C4-2B (cell line): ENCODE measurements around the gene SLC18A3.

Experiments
- H3K27ac ChIP-seq: fragments of 450-650 bp; 2 replicates; pipeline ENCODE4 v1.5.1; 2017
- ZFX ChIP-seq: fragments of 450-650 bp; IDR thresholded peaks from 2 replicates; pipeline ENCODE4 v1.6.1; 2017
- TF ChIP-seq, protein P1 (sequence below): fragments of 450-650 bp; conservative IDR thresholded peaks from 2 replicates; pipeline ENCODE4 v1.5.1; 2017; ENCODE audit warnings: mild to moderate bottlenecking

Gene SLC18A3

DNA sequence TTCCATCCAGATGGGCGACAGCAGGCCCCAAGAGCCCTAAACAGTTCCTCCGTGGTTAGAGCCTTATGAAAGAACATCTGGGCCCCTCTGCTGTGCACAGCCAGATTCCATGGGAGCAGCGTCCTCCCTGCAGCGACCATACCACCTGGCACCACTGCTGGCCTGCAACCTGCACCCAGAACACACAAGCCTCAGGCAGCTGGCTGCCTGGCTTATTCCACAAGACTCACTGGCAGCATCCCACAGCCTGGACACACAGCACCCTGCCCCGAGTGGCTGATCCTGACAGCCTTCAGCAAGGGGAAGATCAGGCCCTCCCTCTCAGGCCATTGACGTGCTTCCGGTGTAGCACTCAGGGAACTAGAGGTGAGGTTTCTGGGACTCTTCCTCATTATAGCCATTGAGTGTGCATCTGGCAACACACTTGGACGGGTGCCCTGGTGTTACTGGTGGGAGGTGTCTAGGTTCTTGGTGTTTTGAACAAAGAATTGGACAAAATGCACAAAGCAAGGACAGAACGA lies 37.5 kb upstream of the SLC18A3 start:
- TF ChIP-seq, protein P1, sequence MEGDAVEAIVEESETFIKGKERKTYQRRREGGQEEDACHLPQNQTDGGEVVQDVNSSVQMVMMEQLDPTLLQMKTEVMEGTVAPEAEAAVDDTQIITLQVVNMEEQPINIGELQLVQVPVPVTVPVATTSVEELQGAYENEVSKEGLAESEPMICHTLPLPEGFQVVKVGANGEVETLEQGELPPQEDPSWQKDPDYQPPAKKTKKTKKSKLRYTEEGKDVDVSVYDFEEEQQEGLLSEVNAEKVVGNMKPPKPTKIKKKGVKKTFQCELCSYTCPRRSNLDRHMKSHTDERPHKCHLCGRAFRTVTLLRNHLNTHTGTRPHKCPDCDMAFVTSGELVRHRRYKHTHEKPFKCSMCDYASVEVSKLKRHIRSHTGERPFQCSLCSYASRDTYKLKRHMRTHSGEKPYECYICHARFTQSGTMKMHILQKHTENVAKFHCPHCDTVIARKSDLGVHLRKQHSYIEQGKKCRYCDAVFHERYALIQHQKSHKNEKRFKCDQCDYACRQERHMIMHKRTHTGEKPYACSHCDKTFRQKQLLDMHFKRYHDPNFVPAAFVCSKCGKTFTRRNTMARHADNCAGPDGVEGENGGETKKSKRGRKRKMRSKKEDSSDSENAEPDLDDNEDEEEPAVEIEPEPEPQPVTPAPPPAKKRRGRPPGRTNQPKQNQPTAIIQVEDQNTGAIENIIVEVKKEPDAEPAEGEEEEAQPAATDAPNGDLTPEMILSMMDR, result no peak
- no peak for TF ChIP-seq ZFX
- H3K27ac ChIP-seq, result no peak overlapping the region

DNA sequence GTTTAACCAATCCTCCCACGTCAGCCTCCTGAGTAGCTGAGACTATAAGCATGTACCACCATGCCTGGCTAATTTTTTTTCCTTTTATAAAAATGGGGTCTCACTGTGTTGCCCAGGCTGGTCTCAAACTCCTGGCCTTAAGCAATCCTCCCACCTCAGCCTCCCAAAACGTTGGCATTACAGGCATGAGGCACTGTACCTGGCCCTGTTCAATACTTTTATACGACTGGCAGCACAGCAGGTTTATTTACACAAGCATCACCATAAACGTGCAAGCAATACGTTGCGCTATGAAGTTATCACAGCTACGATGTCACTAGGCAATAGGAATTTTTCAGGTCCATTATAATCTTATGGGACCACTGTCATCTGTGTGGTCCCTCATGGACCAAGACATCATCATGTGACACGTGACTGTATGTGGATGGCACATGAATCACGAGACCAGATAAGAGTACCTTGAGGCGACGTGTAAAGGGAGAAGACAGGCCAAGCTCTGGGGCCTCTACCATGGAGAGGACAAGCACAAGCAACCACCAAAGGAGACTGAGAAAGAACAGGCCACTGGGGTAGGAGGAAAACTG lies 34.5 kb upstream of the SLC18A3 start:
- TF ChIP-seq, protein P1, result no peak
- TF ChIP-seq ZFX, result no peak
- H3K27ac ChIP-seq, result no peak overlapping the region

DNA sequence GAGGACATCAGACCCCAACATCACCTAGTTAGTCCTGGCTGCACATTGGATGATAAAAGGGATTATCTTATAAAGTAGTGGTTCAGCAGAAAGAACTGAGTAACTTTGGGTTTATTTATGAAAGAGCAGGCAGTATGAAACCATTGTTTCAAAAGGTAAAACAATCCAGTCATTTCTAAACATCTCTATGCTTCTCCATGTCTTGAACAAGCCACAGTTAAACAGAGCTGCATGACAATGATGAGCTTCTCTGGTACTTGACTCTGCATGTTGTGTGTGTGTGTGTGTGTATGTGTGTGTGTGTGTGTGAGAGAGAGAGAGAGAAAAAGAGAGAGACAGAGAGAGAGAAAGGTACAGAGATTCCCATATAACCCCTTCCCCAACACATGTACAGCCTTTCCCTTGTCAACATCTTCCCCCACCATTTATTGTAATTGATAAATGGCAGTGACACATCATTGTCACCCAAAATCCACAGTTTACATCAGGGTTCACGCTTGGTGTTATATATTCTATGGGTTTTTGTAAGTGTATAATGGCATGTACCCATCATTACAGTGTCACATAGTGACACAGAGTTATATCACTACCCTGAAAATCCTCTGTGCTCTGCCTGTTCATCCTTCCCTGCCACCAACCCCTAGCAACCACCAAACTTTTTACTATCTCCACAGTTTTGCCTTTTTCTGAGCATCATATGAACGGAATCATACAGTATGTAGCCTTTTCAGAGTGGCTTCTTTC lies 32.8 kb upstream of the SLC18A3 start:
- H3K27ac ChIP-seq, result no peak overlapping the region
- no peak for TF ChIP-seq ZFX

DNA sequence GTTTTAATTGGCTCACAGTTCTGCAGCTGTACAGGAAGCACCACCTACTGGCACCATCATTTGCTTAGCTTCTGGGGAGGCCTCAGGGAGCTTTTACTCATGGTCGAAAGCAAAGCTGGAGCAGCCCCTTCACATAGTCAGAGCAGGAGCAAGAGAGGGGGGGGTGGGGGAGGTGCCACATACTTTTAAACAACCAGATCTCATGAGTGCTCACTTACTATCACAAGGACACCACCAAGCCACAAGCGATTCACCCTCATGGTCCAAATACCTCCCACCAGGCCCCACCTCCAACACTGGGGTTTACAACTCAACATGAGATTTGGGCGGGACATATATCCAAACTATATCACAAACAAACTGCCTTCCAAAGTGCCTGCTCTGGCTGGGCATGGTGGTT lies 31.7 kb upstream of the SLC18A3 start:
- H3K27ac ChIP-seq, result no peak overlapping the region
- no peak for TF ChIP-seq ZFX
- TF ChIP-seq, protein P1, result no peak

DNA sequence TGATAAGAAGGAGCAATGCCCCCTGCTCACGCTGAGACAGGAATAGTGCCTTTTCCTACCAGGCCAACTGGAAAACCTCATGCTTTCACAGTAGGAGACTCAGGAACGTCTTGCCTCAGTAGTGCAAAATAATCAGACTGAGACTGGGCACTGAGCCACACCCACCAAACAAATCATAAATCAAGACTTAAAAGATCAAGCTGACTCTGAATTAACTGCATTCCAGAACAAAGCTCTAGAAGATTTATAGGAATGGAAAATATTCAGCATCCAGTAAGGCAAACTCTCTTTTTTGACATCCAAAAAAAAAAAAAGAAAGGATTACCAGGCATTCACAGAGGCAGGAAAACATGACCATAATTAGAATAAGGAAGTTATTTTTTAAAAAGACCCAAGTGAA lies 30.5 kb upstream of the SLC18A3 start:
- TF ChIP-seq ZFX, result no peak
- TF ChIP-seq, protein P1, result no peak
- no peak overlapping the region for H3K27ac ChIP-seq

DNA sequence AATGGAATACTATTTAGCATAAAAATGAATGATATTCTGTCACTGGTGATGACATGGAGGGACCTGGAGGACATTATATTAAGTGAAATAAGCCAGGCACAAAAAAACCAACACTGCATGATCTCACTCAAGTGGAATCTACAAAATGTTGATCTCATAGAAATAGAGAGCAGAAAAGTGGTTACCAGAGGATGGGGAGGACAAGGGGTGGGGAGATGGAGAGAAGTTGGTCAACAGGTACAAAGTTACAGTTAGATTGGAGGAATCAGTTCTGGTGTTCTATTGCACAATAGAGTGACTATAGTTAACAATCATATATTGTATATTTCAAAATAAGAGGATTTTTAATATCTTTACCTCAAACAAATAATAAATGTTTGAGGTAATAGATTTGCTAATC lies 24.7 kb upstream of the SLC18A3 start:
- TF ChIP-seq, protein P1, result no peak
- TF ChIP-seq ZFX, result no peak
- no peak overlapping the region for H3K27ac ChIP-seq

DNA sequence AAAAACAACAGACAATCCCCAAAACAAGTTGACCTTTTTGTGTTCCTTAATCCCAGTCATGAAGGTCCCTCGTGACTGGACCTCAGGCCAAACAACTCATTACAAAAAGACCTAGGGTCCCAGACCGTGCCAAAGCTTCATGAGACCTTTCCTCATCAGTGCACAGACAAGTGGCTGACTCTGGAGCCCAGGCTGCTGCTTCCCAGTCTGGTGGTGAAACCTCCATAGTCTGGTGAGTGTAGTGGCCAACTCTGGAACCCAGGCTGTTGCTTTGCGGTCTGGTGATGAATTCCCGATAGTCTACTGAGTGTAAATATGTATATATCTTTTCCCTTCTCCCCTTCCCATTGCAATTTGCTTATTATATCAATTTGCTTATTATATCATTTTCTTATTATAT lies 22.1 kb upstream of the SLC18A3 start:
- H3K27ac ChIP-seq, result no peak overlapping the region
- TF ChIP-seq, protein P1, result no peak
- TF ChIP-seq ZFX, result no peak
